Measurements from ENCODE around the gene PIGK.
"Not testable (repeated sequence)": the region's sequence is repeated elsewhere in the genome, so short reads cannot be mapped to it uniquely, and the experiment has no call there.

Gene PIGK

DNA sequence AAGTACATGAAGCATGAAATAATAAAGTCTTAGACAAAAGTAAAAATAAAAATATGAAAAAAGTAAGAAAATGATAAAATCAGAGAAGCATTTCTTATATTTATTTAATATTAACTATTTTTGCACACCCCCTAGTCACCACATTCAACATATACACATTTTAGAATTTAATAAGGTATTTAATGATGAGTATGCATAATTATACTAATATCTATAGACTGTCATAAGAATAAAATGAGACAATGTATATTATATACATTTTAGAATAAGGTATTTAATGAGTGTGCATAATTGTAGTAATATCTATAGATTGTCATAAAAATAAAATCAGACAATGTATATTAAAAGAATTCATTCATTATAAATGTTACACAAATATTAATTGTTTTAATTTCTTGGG, 18.9 kb downstream of the PIGK start:
- FAIRE-seq, result no peak
- no peak for DNase-seq (ENCODE audit: extremely low spot score, insufficient read length, low read depth)

DNA sequence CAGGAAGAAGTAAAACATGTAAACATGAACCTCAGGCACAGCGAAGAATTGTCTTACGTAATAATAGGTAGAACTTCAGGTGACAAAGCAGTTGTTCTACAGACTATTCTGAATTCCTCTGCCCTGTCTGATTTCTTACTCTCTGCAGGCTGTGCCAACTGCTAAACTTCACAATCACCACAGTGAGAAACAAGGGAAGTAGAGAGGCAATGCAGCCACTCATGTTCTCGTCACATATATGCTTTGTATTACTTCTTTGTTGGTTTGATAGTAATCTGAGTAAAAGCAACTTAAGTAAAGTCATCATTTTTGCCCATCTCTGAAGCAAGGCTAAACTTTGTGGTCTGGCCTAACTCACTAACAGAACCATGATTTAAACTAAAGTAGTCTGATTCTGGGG, 21.9 kb downstream of the PIGK start:
- DNase-seq (ENCODE audit: extremely low spot score, insufficient read length, low read depth) (no peak), FAIRE-seq (no peak)

DNA sequence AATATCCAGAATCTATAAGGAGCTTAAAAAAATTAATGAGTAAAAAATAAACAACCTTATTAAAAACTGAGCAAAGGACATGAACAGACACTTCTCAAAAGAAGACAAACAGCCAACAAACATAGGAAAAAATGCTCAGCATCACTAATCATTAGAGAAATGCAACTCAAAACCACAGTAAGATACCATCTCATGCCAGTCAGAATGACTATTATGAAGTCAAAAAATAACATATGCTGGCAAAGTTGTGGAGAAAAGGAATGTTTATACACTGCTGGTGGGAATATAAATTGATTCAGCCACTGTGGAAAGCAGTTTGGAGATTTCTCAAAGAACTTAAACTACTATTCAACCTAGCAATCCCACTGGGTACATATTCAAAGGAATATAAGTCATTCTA, 25.3 kb downstream of the PIGK start:
- DNase-seq (ENCODE audit: extremely low spot score, insufficient read length, low read depth), result no peak
- FAIRE-seq, result no peak

DNA sequence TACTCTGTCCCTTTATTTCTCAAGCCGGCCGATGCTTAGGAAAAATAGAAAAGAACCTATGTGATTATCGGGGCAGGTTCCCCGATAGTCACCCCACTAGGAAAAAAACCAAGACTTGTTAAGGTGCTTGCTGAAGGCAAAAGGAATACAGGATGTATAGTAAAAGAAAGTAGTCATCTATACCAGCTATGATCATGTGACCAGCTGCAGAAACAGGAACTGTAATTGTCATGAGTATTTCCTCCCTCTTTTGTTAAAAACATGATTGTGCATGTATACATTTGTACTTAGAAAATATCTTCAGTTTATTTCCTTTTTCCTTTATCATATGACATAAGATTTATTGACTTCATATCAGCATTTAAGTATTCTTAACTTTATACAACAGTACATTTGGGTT, 30.5 kb downstream of the PIGK start:
- FAIRE-seq (no peak), DNase-seq (ENCODE audit: extremely low spot score, insufficient read length, low read depth) (no peak)

DNA sequence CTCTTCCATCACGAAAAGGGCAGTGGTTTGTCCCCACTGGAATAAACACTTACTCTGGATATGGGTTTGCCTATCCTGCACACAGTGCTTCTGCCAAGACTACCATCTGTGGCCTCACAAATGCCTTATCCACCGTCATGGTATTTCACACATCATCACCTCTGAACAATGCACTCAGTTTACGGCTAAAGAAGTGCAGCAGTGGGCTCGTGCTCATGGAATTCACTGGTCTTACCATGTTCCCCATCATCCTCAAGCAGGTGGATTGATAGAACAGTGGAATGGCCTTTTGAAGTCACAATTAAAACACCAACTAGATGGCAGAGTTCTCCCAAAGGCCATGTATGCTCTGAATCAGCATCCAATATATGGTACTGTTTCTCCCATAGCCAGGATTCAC, 32.3 kb downstream of the PIGK start:
- not testable (repeated sequence) for DNase-seq (ENCODE audit: extremely low spot score, insufficient read length, low read depth); FAIRE-seq

DNA sequence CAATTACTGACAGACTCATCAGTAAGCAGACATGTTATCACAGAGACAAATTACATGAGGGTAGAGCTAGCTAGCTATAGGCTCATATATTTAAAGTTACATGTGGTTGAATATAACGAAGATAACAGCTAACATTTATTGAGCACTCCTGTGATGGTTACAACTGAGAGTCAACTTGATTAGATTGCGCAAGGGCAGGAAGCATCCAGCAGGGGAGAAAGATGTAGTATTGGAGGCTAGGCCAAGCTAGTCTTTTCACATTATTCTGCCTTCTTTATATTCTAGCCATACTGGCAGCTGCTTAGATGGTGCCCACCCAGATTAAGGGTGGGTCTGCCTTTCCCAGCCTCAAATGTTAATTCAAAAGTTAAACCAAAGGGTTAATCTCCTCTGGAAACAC, 37.1 kb downstream of the PIGK start:
- FAIRE-seq (no peak), DNase-seq (ENCODE audit: extremely low spot score, insufficient read length, low read depth) (no peak)

DNA sequence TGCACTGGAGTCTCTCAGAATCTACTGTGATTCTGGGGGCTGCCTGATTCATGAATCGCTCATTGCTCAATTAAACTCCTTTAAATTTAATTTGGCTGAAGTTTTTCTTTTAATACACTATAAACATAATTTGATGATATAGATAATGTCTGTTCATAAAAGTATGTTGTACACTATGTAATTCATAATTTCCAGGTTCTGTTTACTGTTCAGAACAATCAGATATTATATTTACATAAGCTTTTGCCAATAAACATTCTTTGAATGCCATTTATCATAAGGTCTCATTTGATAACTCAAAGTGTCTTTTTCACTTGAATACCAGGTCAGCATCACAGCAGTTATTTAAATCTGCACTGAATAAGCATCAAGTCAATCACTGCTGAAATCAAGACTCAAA, 39.6 kb downstream of the PIGK start:
- DNase-seq (ENCODE audit: extremely low spot score, insufficient read length, low read depth), result no peak
- FAIRE-seq, result no peak

DNA sequence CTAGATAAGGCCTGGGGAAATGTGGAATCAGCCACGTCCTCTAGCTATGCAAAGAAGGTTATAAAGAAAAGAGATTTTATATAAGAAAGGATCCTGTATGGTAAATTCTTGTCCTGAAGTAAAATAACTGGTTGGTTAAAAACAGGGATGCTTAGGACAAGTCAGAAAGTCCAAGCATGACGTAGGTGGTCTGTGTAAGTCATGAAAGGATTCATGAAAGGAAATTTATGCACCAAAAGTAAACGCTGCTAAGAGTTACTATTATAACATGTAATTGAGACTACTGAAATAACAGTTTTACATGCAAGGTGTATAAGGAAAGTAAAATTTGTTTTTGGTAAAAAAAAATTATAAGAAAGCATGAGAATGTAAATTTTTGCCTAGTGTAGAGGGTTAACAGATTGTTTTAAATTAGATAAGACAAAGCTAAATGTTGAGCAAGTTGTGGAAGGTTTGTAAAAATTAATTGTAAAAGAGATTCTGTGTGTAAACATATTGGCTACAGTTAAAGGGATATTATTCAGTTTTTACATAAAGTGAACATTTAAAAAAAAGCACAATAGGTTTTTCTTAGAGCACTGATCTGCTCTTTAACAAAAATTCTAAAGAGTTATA, 43.9 kb downstream of the PIGK start:
- no peak for FAIRE-seq

DNA sequence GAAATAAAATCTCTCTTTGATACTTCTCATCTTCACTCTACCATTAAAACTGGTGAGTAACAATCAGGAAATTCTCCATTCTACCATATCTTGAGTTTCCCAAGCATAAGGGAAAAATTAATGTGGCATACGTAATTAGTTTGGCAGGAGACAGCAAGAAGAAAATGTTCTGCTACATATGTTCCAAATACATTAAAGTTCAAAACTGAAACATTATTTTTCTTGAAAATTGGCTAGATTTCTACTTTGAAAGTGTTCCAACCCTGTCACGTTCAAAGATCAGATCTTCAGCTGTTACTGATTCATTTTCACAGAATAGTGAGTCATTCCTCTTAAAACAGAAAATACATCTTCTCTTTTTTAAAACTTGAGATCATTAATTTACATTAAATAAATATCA, 48.5 kb downstream of the PIGK start:
- DNase-seq (ENCODE audit: extremely low spot score, insufficient read length, low read depth), result no peak
- FAIRE-seq, result no peak

More for the DNA sequence above, 43.9 kb downstream of the PIGK start:
- no peak for DNase-seq (ENCODE audit: extremely low spot score, insufficient read length, low read depth)

DNA sequence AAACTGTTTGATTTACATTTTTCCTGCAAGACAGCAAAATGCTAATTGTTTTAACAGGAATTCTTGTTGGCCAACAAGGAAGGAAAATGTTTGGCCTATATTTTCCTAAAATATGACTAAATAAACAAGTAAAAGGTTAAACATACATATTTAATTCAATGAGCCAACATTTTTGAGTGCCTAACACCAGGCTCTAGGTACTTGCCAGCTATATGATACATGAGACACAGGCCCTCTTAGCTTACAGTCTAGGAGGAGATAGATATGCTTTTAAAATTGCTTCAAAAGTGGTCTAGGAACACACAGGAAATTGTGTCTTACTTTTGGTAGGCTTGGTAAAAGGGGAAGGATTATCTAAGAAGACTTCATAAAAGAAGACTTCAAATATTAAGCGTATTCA, 50.9 kb downstream of the PIGK start:
- DNase-seq (ENCODE audit: extremely low spot score, insufficient read length, low read depth), result no peak
- no peak for FAIRE-seq

DNA sequence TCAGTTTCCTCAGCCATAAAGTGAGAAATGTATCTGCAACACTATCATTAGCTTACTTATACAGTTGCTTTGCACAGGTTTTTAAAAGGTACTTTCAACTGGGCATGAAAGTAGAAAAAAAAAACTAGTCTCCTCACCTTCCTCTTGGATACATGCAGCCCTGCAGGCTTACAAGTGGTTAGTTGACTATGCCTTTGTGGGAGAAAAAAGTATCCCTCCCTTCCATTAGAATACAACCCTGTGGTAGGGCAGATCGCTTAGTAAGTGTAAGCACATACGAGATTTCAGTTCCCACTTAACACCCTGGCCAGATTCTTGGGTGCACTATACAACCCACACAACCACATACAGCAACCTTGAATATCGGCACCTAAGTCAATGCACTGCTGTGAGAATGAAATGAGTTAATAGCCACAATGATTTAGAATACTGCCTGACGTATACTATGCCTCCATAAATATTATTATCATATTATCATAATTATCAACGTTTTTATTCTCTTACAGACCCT, 54.7 kb downstream of the PIGK start:
- FAIRE-seq (no peak), DNase-seq (ENCODE audit: extremely low spot score, insufficient read length, low read depth) (no peak)

DNA sequence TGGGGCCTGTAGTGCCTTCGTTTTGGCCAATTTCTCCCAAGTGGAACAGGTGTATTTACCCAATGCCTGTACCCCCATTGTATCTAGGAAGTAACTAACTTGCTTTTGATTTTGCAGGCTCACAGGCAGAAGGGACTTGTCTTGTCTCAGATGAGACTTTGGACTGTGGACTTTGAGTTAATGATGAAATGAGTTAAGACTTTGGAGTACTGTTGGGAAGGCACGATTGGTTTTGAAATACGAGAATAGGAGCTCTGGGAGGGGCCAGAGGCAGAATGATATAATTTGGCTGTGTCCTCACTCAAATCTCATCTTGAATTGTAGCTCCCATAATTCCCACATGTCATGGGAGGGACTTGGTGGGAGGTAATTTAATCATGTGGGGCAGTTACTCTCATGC, 59.5 kb downstream of the PIGK start:
- not testable (repeated sequence) for FAIRE-seq; DNase-seq (ENCODE audit: extremely low spot score, insufficient read length, low read depth)

DNA sequence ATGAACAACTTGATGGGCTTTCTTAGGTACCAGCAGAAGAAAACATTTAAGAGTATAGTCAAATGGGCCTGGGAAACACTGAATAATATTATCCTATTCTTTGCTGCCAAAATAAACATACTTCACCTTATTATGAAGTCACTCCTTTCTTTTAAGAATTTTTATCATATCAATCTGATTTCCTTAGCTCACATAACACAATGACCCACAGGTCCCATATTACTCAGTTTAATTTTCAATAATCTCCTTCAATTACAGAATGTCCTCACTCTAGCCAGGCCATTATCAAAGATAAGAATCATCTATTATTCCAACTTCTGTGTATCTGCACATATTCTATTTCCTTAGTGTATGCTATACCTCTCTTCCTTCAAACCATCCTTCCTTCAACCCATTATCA, 63.0 kb downstream of the PIGK start:
- FAIRE-seq (no peak), DNase-seq (ENCODE audit: extremely low spot score, insufficient read length, low read depth) (no peak)

DNA sequence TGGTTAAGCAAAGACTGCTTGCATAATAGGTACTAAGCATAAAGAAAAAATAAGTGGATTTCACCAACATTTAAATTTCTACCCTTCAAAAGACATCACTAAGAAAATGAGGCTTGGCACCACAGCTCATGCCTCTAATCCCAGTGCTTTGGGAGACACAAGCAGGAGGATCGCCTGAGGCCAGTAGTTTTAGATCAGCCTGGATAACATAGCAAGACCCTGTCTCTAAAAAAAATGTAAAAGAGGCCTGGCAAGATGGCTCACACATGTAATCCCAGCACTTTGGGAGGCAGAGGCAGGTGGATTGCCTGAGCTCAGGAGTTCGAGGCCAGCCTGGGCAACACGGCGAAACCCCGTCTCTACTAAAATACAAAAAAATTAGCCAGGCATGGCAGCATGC, 73.0 kb downstream of the PIGK start:
- FAIRE-seq (no peak), DNase-seq (ENCODE audit: extremely low spot score, insufficient read length, low read depth) (no peak)

DNA sequence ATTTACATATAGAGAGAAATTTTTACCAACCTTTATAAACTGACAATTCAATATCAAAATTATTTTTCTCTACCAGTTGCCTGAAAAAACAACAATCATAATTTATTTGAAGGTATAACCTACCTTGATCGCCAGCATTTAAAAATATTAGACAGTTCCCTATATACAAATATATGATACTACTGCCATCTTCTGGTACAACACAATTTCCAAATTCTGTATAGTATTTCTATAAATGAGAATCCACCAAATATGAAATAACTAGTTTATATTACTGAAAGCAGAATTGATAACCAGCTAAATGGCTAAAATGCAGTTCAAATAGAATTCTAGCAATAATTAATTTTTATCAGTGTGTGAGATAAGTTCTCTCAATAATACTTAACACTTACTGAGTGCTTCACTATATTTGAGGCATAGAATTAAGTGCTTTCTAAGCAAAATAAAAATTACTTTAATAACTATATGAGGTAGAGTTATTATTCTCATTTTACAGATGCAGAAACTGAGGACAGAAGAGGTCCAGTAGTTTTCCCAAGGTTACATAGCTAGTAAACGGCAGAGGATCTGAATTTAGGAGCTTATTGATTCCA, 75.6 kb downstream of the PIGK start:
- no peak for FAIRE-seq
- DNase-seq (ENCODE audit: extremely low spot score, insufficient read length, low read depth), result no peak

DNA sequence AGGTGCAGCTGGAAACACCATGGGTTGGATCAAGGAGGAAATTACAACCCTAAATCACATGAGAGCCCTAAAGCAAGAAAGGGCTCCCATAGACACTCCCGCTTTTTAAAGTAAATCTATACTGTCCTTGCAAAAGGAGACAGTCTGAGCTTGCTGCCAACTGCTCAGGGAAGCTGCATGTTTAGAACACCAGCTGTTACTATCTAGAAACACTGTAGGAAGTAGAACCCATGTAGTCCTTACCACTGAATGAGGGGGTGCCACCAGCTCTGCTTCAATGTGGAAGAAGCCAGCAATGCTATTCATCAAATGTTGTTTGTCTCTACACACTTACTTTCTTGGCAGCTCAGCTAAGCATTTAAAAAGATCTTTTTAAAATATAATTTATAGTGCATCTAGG, 79.8 kb downstream of the PIGK start:
- FAIRE-seq (no peak), DNase-seq (ENCODE audit: extremely low spot score, insufficient read length, low read depth) (no peak)

DNA sequence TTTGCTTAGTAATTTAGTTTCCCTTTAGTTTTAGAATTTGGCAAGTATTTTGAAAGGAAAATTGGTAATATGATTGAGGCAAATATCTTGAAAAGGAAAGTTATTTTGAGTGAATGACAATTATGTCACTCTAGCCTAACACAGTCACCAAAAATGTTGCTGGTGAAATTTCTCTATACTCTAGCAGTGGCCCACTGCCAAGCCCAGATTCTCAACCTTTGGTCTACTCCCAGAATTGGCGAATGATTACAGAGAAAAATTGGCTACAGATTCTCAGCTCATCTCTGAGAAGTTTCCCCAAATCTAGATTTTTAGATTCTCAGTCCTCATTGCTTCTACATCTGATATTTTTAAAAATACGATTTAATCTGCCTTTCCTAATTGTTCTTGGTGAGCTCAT, 84.9 kb downstream of the PIGK start:
- FAIRE-seq, result no peak

DNA sequence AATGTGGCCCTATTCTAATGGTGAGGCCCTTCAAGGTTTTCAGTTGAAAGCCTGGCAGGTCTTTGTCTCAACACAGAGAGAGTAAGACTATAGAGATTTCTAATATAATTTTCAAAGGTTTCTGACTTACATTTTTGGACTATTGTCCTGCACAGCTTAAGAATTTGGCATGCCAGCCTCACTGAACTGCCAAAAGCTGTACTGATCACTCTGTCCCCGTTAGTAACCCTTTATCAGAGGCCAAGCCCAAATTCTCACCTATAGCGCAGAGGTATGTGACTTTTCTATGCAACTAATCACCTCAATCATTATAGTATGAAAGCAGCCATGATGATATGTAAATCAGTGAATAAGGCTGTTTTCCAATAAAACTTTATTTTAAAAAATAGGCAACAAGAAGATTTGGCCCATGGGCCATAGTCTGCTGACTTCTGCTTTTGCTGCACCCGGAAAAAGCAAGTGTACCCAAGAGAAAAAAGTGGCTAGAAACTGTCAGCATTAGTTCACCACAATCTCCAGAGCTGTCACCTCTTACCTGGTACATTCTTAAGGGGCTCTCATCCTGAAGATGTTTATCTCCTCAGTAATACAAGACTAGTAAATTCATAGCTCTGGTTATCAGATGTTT, 85.4 kb downstream of the PIGK start:
- FAIRE-seq (no peak), DNase-seq (ENCODE audit: extremely low spot score, insufficient read length, low read depth) (no peak)

More for the DNA sequence above, 84.9 kb downstream of the PIGK start:
- no peak for DNase-seq (ENCODE audit: extremely low spot score, insufficient read length, low read depth)

DNA sequence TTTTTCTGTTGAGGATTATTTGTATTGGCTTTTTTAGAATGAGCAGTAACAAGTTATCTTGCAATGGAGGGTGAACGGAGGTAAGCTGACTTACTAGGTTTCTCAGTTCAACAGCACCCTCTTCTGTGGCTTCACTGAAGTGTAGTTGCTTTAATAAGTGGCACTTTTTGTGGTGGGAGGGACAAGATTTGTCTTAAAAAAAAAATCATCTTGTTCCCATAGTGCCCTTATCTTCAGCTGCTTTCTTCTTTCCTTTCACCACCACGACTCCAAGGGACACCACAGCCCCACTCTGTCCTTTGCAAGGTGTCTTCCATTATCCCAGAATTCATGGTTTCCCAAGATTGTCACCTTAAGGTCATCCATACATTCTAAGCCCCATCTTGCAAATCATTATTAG, 92.9 kb downstream of the PIGK start:
- FAIRE-seq (peak; percentile 48), DNase-seq (ENCODE audit: extremely low spot score, insufficient read length, low read depth) (no peak)

DNA sequence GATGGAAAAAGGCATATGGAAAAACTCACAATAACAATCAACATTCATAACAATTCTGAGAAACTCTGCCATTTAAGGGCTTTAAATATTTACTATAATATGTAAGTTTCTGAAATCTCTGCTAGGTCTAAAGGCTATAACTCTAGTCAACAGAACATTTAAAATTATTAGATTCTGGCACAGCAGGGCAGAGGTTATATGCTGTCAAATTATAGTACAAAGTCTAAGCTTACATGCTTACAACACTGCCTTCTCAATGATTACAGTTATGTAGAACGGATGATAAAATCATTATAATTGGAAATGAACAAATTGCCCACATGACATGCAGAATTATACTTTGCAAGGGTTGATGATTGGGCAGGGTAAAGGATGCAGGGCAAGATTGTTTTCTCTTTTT, 97.7 kb downstream of the PIGK start:
- DNase-seq (ENCODE audit: extremely low spot score, insufficient read length, low read depth), result no peak
- no peak for FAIRE-seq

DNA sequence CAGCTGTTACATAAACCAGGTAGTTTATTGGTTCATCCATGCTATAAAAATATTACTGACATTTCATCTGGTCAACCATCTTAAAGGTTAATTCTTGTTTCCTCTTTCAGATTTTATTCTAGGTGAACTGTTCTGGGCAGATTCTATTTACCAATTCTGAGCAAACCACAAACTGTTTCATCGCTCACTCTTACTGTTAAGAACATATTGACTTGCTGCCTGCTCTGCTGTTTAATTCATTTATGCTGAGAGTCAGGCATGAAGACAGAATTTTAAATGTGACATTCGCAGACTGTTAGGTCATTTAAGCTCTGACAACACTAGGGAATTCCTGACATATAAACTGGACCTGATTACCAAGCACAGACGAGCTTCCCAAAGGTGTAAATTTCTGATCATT, 98.3 kb downstream of the PIGK start:
- DNase-seq (ENCODE audit: extremely low spot score, insufficient read length, low read depth) (no peak), FAIRE-seq (no peak)

DNA sequence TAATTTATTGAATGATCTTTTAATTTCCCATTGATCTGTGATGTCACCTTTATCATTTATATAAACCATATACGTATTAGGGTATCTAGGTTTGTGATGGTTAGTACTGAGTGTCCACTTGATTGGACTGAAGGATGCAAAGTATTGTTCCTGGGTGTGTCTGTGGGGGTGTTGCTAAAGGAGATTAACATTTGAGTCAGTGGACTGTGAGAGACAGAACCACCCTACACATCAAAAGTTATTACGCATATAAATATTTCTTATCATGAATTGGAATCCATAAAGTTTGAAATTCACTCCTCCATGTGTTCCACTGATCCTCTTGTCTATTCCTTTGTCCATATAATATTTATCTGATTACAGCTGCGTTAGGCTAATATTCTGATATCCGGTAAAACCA, 100.5 kb downstream of the PIGK start:
- DNase-seq (ENCODE audit: extremely low spot score, insufficient read length, low read depth) (no peak), FAIRE-seq (no peak)

Measured in GM18507 (cell line).